ENCODE results near the gene GPC6.

GPC6 gene

DNA sequence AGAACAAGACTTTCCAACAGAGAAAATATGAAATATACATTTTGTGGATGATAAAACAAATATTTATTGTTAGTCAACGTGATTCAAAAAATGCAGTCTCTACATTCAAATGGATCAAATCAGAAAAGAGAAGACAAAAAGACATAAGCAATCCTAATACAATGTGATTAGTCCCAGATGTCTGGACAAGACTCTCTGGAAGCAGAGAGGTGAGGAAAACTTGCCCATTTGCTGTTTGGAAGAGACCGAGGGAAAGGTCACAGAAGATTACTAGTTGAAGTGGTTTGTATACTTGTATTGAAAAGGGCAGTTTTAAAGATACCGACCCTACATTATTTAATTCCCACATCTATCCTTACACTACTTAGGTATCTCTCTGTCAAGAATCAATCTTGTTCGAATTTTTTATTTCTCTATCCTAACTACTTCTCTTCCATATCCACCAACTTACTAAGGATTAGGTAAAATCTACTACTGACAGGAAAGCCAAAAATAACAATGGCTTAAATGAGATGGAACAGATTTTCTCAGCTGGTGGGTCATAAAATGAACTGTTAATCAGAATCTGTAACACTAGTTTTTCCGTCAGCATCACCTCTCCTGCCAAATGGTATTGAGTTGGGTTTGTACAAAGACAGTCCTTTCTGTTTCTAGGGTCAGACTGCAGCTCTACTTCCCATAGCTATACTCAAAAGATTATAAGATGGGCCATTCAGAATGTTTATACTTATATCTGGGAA, 755.7 kb downstream of the GPC6 start:
- DNase-seq (ENCODE audit: extremely low read depth, low read depth): no peak
- TF ChIP-seq, protein P1, sequence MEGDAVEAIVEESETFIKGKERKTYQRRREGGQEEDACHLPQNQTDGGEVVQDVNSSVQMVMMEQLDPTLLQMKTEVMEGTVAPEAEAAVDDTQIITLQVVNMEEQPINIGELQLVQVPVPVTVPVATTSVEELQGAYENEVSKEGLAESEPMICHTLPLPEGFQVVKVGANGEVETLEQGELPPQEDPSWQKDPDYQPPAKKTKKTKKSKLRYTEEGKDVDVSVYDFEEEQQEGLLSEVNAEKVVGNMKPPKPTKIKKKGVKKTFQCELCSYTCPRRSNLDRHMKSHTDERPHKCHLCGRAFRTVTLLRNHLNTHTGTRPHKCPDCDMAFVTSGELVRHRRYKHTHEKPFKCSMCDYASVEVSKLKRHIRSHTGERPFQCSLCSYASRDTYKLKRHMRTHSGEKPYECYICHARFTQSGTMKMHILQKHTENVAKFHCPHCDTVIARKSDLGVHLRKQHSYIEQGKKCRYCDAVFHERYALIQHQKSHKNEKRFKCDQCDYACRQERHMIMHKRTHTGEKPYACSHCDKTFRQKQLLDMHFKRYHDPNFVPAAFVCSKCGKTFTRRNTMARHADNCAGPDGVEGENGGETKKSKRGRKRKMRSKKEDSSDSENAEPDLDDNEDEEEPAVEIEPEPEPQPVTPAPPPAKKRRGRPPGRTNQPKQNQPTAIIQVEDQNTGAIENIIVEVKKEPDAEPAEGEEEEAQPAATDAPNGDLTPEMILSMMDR (IDR thresholded peaks at IDR 0.05; ENCODE audit: low read depth, low read length, missing control alignments): no peak
- no peak overlapping the region for H3K4me3 ChIP-seq (replicated peaks; ENCODE audit: low read depth, low read length)

DNA sequence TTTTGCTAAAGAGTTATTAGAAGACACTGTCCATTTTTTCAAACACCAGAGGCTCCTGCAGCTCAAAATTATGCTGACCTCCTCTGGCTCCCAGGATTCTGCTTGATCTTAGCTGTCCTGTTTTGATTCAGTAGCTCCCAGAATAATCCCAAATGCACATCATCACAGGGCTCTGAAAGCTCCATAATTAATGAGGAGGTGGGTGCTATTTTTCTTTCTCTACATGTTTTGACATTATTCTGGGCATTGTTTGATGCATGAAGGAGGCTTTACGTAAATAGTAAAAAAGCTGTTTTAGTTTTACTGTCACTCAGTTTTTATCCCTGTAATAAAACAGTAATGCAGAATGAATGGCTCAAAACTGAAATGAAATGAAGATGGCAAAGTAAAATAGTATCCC, 757.4 kb downstream of the GPC6 start:
- TF ChIP-seq, protein P1 (IDR thresholded peaks at IDR 0.05; ENCODE audit: low read depth, low read length, missing control alignments): no peak
- H3K4me3 ChIP-seq (replicated peaks; ENCODE audit: low read depth, low read length): no peak overlapping the region
- DNase-seq (ENCODE audit: extremely low read depth, low read depth): no peak

DNA sequence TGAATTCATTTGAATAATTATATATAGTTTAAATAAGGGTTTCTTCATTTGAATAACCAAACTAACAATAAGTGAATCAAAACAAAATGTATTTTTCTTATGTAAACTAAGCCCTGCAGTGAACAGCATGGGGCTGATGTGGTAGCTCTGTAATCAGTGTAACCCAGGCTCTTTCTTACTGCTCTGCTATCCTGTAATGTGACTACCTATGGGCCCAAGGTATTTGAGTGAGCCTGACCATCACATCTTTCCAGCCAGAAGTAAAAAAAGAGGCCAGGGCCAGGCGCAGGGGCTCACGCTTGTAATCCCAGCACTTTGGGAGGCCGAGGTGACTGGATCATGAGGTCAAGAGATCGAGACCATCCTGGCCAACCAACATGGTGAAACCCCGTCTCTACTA, 758.3 kb downstream of the GPC6 start:
- TF ChIP-seq, protein P1 (IDR thresholded peaks at IDR 0.05; ENCODE audit: low read depth, low read length, missing control alignments): no peak
- no peak for DNase-seq (ENCODE audit: extremely low read depth, low read depth)
- no peak overlapping the region for H3K4me3 ChIP-seq (replicated peaks; ENCODE audit: low read depth, low read length)

DNA sequence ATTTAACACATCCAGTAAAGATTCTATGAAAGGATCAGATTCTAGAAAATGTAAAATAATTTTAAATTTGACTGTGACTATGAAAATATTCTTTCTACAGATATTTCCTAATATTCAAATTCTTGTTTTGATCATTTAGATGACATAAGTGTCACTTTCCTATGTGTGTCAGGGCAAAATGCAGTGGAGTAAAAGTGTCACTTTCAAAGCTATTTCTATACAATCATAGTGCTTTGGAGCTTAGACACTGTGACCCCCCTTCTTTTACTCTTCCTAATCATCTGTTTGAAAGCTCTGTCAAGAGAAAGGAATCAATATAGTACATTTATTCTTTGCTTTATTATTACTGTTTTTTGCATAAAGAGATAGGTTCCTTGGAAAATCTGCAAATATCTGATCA, 760.9 kb downstream of the GPC6 start:
- H3K4me3 ChIP-seq (replicated peaks; ENCODE audit: low read depth, low read length): no peak overlapping the region
- TF ChIP-seq, protein P1 (IDR thresholded peaks at IDR 0.05; ENCODE audit: low read depth, low read length, missing control alignments): no peak
- DNase-seq (ENCODE audit: extremely low read depth, low read depth): no peak

DNA sequence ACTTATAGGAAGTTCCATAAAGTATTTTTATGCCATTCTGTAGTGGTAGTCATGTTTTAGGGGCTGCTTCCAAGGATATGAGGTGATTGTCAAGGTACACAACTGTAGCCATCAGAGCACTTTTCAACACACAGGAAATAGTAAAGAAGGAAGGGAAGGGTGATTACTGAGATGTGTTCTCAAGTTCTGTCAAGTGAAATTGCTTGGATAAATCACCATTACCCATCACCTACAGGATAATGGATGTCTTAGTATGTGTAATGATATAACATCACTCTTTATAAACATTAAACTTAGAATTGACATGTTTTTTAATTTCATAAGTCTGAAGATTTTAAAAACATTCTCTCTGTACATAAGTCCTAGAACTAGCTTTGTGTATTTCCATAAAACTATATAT, 765.0 kb downstream of the GPC6 start:
- TF ChIP-seq, protein P1 (IDR thresholded peaks at IDR 0.05; ENCODE audit: low read depth, low read length, missing control alignments): no peak
- no peak overlapping the region for H3K4me3 ChIP-seq (replicated peaks; ENCODE audit: low read depth, low read length)
- DNase-seq (ENCODE audit: extremely low read depth, low read depth): no peak

DNA sequence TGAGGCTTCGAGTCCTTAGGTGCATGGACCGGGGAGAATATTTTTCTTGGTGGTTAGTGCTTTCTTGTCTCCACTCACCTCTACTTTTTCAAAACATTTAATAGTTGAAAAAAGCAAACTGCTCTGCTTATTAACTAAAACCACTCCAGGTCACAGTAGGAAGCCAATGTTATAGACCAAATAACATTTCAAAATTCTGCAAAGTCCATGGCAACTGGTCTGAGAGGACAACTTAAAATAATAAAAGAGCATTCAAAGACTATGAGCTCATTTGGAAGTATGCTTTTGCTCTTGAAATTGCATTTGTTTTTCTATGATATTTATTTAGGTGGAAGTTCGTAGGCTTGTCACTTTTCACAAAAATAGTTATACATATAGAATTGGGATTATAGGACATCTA, 769.9 kb downstream of the GPC6 start:
- TF ChIP-seq, protein P1 (IDR thresholded peaks at IDR 0.05; ENCODE audit: low read depth, low read length, missing control alignments): no peak
- no peak for DNase-seq (ENCODE audit: extremely low read depth, low read depth)
- no peak overlapping the region for H3K4me3 ChIP-seq (replicated peaks; ENCODE audit: low read depth, low read length)

DNA sequence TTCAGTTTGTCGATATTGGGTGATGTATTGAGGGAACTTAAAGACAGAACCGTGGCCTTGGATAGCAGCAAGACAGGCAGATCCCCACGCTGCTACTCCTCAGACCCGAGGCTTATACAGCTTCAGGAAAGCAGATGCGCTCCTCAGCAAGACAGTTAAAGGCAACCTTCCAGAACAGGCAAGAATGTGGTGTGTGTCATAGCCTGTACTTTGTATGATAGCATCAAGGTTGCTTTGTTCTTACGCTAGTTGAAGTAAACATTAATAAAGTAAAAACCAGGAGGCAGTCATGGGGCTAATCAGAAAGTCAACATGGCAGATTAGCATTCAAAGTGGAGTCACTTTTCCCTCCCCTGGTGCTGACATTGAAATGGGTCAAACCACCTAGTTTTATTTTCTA, 779.7 kb downstream of the GPC6 start:
- TF ChIP-seq, protein P1 (IDR thresholded peaks at IDR 0.05; ENCODE audit: low read depth, low read length, missing control alignments): no peak
- no peak for DNase-seq (ENCODE audit: extremely low read depth, low read depth)
- H3K4me3 ChIP-seq (replicated peaks; ENCODE audit: low read depth, low read length): no peak overlapping the region
